PC-9 (cell line): ENCODE results near the gene RIPOR2.

Source experiments
- CTCF ChIP-seq: fragments of 200-600 bp; sonication (generic); conservative IDR thresholded peaks from 2 replicates; pipeline ENCODE4 v1.6.1; 2017; ENCODE audit warnings: mixed run types, antibody characterized with exemption, mild to moderate bottlenecking, moderate library complexity
- EZH2 ChIP-seq: fragments of 200-600 bp; sonication (generic); IDR thresholded peaks from 2 replicates; pipeline ENCODE4 v1.8.0; 2017; ENCODE audit warnings: antibody characterized with exemption, low read depth

- TF ChIP-seq CTCF (no peak), EZH2 (no peak)
These were observed 24.6 kb downstream of the RIPOR2 start for GRCh38 chr6:24910961-24911725.
